Suppressor macrophage treated with lipopolysaccharide for 1 hour (primary cell): ENCODE data around the gene HCRTR1.
"Not testable (repeated sequence)": the region's sequence is repeated elsewhere in the genome, so short reads cannot be mapped to it uniquely, and the experiment has no call there.

Experiments
- DNase-seq, 3 donors: peaks; one replicate each; pipeline ENCODE4 v3.0.0-alpha.2; 2020 to 2022

HCRTR1 gene

DNA sequence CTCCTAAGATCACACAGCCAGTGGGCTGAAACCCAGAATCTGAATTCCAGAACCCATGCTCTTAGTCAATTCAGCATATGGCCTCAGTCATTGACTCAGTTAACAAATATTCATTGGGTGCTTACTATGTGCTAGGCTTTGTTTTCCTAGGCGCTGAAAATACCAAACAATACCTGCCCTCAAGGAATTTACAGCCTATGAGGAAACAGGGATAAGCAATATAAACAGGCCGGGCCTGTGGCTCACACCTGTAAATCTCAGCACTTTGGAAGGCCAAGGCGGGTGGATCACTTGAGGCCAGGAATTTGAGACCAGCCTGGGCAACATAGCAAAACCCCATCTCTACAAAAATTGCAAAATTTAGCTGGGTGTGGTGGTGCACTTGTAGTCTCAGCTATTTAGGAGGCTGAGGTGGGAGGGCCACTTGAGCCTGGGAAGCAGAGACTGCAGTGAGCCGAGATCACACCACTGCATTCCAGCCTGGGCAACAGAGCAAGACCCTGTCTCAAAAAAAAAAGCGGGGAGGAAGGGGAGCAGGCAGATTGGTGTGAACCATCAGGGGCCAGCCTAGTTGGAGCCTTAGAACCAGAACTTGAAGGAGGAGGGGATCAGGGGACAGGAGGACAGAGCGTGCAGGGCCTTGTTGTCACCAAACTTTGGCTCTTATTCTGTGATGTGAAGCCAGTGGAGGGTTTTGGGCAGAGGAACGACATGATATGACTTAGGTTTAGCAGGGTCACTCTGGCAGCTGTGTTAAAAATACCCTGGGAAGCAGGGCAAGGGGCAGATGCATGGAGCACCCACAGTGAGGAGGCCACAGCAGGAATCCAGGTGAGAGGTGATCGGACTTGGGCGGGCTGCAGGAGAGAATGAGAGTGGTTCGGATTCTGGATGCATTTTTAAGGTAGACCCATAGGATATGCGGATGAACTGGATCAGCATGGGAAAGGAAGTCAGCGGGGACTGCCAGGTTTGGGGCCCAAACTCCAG is 35.4 kb upstream of the HCRTR1 start:
- no peak for DNase-seq

DNA sequence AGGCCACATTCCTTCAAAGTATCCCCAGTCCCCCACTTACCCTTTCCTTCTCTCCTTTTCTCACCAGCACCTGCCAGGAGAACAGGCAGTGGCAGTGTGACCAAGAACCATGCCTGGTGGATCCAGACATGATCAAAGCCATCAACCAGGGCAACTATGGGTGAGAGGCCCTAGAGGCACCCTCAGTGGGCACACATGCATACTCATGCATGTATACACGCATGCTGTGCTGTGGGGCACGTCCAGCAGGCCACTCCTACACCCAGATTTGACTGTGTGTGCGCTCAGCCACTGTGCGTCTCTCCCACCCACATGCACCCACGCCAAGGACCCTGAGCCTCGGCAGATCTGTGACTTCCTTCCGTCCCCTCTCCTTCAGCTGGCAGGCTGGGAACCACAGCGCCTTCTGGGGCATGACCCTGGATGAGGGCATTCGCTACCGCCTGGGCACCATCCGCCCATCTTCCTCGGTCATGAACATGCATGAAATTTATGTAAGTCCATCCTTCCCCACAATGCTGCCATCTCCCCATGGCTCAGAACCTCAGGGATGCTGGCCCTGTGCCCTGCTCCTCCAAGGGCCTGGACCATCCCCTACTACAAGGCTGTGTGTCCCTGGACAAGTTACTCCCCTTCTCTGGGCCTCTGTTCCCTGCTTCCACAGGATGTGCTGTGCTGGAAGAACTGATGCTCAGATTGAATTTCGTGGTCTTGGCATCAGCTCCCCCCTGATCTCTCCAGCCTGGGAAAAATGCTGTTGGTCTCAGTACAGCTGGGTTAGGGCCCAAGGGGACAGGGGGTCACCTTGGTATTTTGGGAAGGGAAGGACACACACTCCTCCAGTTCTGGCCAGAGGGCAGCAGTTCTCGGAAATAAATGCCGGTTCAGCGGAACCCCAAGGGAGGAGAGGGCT is 34.2 kb upstream of the HCRTR1 start:
- DNase-seq = no peak

DNA sequence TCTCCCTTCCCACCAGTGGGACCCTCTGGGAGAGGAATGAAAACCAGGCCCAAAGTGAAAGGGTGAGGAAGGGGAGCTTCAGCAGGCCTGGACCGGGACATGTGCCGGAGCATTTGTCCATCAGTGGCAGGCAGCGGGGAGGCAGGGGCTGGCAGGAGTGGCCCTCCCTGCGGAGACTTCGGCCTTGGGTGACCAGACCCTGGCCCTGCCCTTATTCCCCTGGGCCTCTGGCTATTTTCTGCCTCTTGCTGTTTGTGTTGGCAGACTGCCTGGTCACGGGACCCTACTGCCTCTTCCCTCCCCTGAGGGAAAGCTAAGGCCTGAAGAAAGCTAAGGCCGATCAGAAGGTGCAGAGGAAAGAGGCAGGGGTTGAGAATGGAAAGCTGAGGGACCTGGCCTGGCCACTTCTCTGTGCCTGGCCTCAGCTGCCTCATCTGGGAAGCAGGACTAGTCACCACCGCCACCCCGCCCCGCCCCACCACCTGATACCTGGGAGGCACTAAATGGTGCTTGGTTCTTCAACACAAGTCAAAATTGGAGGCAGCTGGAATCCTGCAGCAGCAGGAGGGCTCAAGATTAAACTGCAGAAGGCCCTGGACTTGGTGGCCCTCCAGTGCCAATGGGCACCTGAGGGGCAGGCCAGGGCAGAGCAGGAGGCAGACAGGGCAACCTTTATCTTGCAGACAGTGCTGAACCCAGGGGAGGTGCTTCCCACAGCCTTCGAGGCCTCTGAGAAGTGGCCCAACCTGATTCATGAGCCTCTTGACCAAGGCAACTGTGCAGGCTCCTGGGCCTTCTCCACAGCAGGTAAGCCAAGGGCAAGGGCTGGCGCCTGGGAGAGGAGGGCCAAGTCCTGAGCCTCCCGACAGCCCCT is 33.3 kb upstream of the HCRTR1 start:
- DNase-seq = no peak

DNA sequence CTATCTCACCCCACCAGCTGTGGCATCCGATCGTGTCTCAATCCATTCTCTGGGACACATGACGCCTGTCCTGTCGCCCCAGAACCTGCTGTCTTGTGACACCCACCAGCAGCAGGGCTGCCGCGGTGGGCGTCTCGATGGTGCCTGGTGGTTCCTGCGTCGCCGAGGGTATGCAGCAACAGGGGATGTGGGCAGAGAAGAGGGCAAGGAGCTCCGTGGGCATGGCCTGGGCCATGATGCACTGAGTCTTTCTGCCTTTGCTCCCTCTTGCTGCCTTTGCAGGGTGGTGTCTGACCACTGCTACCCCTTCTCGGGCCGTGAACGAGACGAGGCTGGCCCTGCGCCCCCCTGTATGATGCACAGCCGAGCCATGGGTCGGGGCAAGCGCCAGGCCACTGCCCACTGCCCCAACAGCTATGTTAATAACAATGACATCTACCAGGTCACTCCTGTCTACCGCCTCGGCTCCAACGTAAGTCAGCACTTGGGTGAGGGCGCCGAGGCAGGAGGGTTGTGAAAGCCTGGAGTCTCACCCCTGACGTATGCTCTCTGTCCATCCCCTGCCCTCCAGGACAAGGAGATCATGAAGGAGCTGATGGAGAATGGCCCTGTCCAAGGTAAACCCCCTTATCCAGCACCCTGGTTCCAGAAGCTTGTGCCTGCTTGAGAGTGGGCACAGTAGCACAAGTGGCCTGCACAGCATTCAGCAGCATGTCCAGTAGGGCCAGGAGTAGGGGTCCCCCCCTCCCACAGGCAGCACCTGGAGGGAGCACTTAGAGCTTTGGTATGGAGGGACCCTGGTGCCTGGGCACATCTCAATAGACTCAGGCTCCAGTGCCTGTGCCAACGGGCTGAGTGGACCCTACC is 32.4 kb upstream of the HCRTR1 start:
- DNase-seq = no peak

DNA sequence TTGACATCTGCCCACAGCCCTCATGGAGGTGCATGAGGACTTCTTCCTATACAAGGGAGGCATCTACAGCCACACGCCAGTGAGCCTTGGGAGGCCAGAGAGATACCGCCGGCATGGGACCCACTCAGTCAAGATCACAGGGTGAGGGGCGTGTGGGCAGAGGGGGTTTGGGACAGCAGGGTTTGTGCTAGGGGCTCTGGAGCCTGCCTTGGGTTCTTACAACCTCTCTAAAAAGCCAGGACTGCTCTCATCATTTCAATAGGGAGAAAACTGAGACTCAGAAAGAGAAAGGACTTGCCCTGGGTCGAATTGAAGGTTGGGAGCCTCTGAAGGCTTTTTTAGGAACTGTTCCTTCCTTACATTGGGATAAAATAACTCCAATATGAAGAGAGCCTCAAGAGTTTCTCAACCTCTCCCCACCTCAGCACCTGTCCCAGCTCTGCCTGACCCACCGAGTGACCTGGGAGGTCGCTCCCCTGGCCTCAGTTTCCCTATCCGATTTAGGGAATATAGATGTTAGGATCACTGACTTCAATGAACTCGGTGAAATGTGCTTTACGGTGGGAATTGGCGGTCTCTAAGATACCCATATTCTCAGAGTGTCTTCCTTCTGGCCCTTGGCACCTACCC is 31.6 kb upstream of the HCRTR1 start:
- DNase-seq = no peak

DNA sequence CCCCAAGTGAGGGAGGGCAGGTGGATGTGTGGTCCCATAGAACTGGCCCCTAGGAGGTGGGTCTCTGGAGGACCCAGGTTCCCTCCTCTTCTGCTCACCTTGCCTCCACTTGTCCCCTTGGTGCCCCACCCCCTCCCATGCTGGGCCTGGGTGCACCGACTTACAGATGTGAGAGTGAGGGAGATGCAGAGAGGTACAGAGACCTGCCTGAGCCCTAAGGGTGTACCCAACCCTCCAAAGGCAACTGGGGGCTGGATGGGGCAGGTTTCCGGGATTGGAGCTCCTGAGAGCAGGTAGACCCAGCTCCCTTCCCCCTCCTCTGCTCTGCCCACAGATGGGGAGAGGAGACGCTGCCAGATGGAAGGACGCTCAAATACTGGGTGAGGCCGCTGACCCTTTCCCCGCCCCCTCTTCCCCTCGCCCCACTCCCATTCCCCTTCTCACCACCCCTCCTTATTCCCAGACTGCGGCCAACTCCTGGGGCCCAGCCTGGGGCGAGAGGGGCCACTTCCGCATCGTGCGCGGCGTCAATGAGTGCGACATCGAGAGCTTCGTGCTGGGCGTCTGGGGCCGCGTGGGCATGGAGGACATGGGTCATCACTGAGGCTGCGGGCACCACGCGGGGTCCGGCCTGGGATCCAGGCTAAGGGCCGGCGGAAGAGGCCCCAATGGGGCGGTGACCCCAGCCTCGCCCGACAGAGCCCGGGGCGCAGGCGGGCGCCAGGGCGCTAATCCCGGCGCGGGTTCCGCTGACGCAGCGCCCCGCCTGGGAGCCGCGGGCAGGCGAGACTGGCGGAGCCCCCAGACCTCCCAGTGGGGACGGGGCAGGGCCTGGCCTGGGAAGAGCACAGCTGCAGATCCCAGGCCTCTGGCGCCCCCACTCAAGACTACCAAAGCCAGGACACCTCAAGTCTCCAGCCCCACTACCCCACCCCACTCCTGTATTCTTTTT is 30.8 kb upstream of the HCRTR1 start:
- peak; percentile 29 to 36 (median 32) for DNase-seq

DNA sequence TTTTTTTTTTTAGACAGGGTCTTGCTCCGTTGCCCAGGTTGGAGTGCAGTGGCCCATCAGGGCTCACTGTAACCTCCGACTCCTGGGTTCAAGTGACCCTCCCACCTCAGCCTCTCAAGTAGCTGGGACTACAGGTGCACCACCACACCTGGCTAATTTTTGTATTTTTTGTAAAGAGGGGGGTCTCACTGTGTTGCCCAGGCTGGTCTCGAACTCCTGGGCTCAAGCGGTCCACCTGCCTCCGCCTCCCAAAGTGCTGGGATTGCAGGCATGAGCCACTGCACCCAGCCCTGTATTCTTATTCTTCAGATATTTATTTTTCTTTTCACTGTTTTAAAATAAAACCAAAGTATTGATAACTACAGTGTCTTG is 30.2 kb upstream of the HCRTR1 start:
- DNase-seq = not testable (repeated sequence)

DNA sequence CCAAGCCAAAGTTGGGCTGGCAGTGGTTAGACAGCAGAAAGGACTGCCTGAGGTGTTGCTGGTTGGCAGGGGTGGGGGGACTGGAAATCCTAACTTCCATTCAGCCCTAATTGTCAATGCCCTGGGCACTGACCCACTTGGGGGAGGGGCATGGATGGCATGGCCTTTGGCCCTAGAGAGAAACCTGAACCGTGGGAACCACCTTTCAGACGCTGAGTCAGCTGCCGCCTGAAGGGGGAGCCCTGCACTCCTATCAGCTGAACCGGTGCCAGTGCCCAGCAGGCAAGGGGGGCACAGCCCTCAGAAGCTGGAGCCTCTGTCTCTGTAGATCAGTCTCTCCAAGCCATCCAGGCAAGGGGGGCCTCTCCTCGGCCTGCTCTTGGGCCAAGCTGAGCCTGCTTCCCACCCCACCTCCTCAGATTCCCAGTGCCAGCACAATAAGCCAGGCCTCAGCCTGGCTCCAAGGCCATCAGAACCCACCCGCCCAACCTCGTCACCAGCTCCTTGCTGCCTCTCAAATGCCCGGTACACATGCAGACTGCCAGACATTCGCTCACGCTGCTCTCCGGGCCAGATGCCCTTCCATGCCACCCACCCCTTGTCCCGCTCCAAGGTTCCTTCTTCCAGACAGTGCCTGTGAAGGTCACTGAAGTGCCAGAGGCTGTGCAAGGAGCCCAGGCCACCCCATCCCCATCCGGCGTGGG is 29.6 kb upstream of the HCRTR1 start:
- DNase-seq = peak; percentile 61 to 73 (median 65)

DNA sequence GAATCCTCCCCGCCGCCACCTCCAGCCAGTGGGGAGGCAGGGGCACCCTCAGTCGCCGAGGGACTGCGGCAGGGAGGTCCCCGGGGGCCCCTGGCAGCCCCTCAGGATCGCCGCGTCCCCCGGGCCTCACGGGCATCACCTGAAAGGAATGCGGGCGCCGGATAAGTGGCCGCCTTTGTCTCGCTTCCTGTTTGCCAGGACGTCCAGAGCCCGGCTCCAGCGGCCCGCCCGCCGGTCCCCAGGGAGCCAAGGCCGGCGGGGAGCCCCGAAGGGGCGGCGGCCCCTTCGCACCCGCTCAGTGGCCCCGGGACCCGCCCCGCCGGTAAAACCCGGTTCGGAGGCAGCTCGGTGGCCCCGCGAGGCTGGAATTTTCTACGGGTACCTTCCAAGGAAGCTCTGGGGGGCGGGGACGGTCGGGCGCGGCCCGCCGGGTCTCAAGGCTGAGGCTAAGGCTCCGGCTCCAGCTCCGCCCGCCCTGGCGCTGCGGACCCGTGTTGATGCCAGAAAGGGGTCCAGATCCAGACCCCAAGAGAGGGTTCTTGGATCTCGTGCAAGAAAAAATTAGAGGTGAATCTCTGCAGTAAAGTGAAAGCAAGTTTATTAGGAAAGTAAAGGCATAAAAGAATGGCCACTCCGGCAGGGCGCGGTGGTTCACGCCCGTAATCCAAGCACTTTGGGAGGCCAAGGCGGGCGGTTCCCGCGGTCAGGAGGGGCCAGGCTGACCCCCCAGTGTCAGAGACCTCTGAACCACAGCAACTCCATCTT is 28.6 kb upstream of the HCRTR1 start:
- no peak for DNase-seq

DNA sequence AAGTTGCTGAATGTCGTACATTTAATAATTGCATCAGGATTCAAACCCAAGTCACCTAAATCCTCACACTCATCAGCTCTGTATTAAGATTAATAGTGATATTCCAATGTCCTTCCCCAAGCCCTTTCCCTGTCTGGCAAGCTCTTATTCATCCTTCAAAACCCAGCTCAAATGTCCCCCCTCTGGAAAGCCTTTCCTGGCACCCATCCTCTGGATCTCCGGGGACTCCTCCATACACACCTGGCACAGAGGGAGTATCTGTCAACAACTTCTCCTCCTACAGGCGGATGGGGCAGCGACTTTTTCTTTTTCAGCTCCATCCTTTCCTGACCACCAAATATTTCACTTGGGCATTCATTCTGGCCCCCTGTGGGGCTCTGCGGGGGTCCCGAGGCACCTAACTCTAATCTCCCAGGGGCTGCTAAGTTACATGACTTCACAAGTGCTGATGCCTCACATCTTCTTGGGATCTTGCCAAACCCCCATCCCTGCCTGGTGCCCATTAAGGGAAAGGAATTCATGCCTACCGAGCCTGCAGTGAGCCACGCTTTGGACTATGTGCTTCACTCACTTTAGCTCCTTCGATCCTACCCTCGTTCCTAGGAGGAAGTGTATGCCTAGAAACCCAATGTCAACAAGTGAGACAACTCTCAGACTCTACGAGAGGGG is 25.9 kb upstream of the HCRTR1 start:
- no peak for DNase-seq

DNA sequence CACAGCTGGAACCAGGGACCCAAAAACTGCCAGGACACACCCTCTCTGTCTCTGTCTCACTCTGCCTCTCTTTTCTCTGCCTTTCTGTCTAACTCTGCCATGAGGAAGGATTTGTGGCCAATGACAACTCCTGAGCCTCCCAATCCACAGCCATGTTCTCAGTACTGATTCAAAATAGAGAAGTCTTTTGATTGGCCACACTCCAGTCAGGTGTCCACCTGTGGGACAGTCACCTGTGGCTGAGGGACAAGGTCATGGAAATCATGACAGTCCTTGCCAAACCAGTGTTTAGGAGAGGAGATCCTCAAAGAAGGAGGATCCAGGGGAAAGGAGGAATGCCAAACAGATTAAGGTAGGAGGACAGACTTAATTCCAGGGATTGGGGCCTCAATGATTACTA is 25.4 kb upstream of the HCRTR1 start:
- DNase-seq = no peak

DNA sequence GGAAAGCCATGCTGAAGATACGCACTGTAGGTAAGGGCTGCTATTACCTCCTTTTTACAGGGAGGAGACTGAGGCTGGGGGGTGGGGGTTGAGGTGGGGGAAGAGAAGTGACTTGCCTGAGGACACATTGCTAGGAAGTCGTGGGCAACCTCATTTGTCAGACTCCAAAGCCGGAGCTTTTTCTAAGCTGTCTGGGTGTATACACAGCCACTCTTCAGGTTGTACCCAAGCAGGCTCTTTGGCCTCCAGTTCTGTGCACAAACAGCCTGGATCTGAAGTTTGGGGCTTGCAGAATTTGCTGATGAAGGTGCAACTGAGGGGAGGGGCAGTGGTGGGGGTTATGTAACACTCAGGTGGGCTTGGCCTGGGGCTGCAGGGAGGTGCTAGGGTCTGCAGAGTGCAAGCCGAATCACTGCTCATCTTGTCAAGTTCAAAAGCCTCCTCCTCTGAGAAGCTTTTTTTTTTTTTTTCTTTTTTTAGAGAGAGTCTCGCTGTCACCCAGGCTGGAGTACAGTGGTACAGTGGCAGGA is 24.3 kb upstream of the HCRTR1 start:
- no peak for DNase-seq

DNA sequence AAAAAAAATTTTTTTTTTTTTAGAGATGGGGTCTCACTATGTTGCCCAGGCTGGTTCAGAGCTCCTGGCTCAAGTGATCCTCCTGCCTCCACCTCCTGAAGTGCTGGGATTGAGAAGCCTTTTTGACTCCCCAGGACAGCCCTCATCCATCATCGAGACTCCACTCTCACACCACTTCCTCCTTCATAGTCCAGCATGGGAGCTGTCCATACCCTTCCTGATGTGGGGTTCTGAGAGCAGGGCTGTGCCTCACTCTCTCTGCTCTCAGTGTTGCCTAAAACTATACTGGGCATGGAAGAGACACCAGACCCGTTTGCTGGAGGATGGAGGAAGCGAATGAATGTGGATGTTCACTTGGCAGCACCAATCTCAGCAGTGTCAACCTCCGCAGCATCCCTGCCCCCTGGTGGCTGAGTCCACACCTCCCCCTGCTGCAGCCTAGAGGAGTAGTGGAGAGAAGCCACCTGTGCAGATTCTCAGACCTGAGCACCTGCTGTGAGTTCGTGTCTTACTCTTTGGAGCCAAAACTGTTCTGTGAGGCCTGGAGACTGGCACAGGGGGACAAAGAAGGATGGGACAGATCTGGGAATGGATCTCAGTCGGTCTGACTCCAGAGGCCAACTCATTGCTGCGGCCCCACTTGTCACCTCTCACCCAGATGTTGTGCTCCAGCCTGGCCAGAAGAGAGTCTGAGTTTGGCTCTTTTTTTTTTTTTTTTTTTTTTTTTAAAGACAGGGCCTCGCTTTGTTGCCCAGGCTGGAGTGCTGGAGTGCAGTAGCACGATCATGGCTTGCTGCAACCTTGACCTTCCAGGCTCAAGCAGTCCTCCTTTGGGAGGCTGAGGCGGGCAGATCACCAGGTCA is 23.5 kb upstream of the HCRTR1 start:
- peak; percentile 65 to 91 (median 69) for DNase-seq

DNA sequence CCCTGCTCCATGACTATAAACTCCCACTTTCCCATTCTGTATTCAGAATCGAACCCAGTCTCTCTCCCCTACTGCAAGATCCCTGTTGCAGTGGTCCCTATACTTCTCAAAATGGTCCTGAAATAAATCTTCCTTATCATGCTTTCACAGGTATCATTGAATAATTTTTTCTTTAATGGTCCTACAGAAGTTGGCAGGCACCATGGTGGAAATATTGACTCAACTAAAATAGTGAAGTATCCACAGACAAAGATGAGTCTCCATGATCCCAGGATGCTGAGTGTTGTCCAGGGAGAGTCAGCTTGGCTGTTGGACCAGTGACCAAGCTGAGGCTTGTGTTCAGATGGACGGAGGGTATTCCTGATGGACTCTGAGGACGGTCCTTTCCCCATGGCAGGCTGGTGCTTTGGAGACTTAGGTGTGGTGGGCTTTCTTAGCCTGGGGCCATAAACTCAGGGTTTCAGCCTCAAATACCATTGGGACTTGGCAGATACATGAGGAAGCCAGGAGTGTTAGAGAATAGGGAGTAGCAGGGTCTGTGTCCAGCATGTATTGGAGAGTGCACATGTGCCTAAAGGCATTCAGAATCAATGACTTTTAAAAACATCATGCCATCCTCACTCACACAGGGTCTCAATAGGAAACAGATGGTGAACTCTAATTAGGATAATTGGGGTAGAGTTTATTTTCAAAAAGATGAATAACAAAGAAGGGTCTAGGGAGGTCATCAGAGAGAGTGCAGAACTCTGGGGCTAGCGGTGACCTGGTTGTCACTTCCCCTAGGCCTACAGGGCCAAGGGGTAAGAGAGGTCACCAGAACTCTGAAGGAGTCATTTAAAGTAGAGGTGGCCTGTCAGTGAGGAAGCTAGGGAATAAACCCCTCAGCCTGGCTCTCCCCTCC is 21.4 kb upstream of the HCRTR1 start:
- DNase-seq = peak in 1 of 3 donors; percentile 22

DNA sequence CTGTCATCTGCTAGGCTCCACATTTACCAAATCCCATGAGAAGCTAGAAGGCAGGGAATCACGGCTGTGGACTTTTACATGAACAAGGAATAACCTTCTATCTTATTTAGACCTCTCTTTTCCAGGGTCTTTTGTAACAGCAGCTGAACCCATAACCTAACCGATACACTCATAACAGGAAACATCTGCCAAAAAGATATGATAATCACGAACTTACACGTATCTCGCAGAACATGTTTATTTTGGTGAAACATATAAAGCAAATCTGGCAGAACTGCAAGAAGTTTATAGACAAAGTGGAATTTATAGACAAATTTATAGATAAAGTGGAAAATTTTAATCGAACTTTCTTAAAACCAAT is 20.8 kb upstream of the HCRTR1 start:
- no peak for DNase-seq

DNA sequence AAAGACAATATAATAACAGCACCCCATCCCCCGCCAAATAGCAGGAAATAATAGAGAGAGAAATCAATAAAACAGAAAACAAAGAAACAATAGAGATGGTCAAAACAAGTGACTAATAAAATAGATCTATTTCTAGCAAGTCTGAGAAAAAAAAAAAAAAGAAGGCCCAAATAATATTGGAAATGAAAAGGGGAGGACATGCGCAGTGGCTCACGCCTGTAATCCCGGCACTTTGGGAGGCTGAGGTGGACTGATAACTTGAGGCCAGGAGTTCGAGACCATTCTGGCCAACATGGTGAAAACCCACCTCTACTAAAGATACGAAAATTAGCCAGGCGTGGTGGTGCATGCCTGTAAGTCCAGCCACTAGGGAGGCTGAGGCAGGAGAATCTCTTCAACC is 18.5 kb upstream of the HCRTR1 start:
- DNase-seq = no peak
